Measurements from ENCODE around the gene SPEM3. TPM values are rescaled to one million over a fixed set of nuclear protein-coding genes. Genes with fewer than 3 reads are reported as not detected.
A peak's percentile ranks its signal among the peaks of the same experiment; 100 is the strongest.

The SPEM3 gene
- total and polyA plus RNA-seq, 2 of the 13 experiments (the other 11 are each of a cell fraction or from before 2014, with no cell fraction given): not detected

- TF ChIP-seq DPF2 (CRISPR knock-in tag; IDR thresholded peaks at IDR 0.05; ENCODE audit: borderline replicate concordance, low read depth): no peak
- peak; percentile 58; the same call in 1 of the 2 replicates for TF ChIP-seq MXD3 (CRISPR knock-in tag; IDR thresholded peaks at IDR 0.05)
- TF ChIP-seq TBX2 (CRISPR knock-in tag; IDR thresholded peaks at IDR 0.05; ENCODE audit: borderline replicate concordance): 0 out of 2 replicates have a peak, but pooled peaks have one; percentile 17
- TF ChIP-seq MYC (CRISPR knock-in tag; IDR thresholded peaks at IDR 0.05; ENCODE audit: borderline replicate concordance): peak; percentile 39; the same call in 1 of the 2 replicates
- TF ChIP-seq KLF9 (CRISPR knock-in tag; IDR thresholded peaks at IDR 0.05; ENCODE audit: low read depth): no peak
- no peak for TF ChIP-seq PAX8 (CRISPR knock-in tag; IDR thresholded peaks at IDR 0.05; ENCODE audit: borderline replicate concordance)
- TF ChIP-seq REST (IDR thresholded peaks at IDR 0.05; ENCODE audit: borderline replicate concordance in 1 of 2, low read depth in 1 of 2, low read length in 2 of 2): no peak
- TF ChIP-seq ZSCAN12 (CRISPR knock-in tag; IDR thresholded peaks at IDR 0.05): no peak
- peak; percentile 53 for TF ChIP-seq AGO2 (optimal IDR thresholded peaks at IDR 0.05; ENCODE audit: low read depth, low read length)
- TF ChIP-seq ZNF724P (CRISPR knock-in tag; IDR thresholded peaks at IDR 0.05; ENCODE audit: borderline replicate concordance): no peak
- no peak for TF ChIP-seq ZNF605 (CRISPR knock-in tag; IDR thresholded peaks at IDR 0.05)
- TF ChIP-seq HNRNPK (IDR thresholded peaks at IDR 0.05; ENCODE audit: low read depth, low read length, poor library complexity, severe bottlenecking): peak; percentile 37
- TF ChIP-seq ZNF784 (CRISPR knock-in tag; IDR thresholded peaks at IDR 0.05; ENCODE audit: borderline replicate concordance): peak; percentile 49; the same call in 1 of the 2 replicates
- TF ChIP-seq ONECUT2 (CRISPR knock-in tag; IDR thresholded peaks at IDR 0.05): no peak
- TF ChIP-seq KDM2A (CRISPR knock-in tag; IDR thresholded peaks at IDR 0.05; ENCODE audit: borderline replicate concordance, low read depth): peak; percentile 48; the same call in 1 of the 2 replicates
- TF ChIP-seq KAT8 (CRISPR knock-in tag; IDR thresholded peaks at IDR 0.05): peak; percentile 14; the same call in 1 of the 2 replicates
- TF ChIP-seq AGO1 (IDR thresholded peaks at IDR 0.05; ENCODE audit: low read depth, low read length, poor library complexity, severe bottlenecking): peak; percentile 67
- peak; percentile 45 for TF ChIP-seq HNRNPLL (IDR thresholded peaks at IDR 0.05; ENCODE audit: low read depth, low read length, poor library complexity, severe bottlenecking)
- TF ChIP-seq ZNF574 (CRISPR knock-in tag; IDR thresholded peaks at IDR 0.05): peak; percentile 33; the same call in 1 of the 2 replicates
Measured at GRCh38 chr17:7439462-7440112, 10.9 kb downstream of the SPEM3 start, which contains the start of gene FGF11 (continued).

All from HepG2 (cell line).